Upper lobe of left lung (tissue), 6 donors: ENCODE measurements around the gene DDHD1. TPM values are rescaled to one million over a fixed set of nuclear protein-coding genes. Genes with fewer than 3 reads are reported as not detected.

Source experiments
- ATAC-seq, 2 donors: fragments of 200-7000 bp; cut with Tn5 transposase; one replicate each; pipeline ENCODE4 v1.9.1; 2022; ENCODE audit warnings: mild to moderate bottlenecking in 2 of 2, moderate library complexity in 2 of 2; ENCODE audit not compliant: low FRiP score in 2 of 2
- DNase-seq, 2 donors: peaks; one replicate each; pipeline ENCODE4 v3.0.0-alpha.2; 2019 to 2020
- H3K27ac ChIP-seq, 4 donors: fragments of 200-600 bp; sonication (generic); one replicate each; pipeline ENCODE4 v1.5.1; 2016 to 2019
- H3K27me3 ChIP-seq, 4 donors: fragments of 200-600 bp; sonication (generic); one replicate each; pipeline ENCODE4 v1.5.1; 2017 to 2019
- H3K36me3 ChIP-seq, 4 donors: fragments of 200-600 bp; sonication (generic); one replicate each; pipeline ENCODE4 v1.5.1; 2016 to 2019
- H3K4me1 ChIP-seq, 4 donors: fragments of 200-600 bp; sonication (generic); one replicate each; pipeline ENCODE4 v1.5.1; 2018 to 2019
- H3K4me3 ChIP-seq, 4 donors: fragments of 200-600 bp; sonication (generic); one replicate each; pipeline ENCODE4 v1.5.1; 2017 to 2019; ENCODE audit warnings: mild to moderate bottlenecking in 2 of 4, moderate library complexity in 1 of 4
- H3K9me3 ChIP-seq, 4 donors: fragments of 200-600 bp; sonication (generic); one replicate each; pipeline ENCODE4 v1.5.1; 2018 to 2019
- CTCF ChIP-seq, 6 experiments: fragments of 450-650 bp in 4 of 6; fragments of 200-600 bp in 2 of 6; sonication (generic) in 2 of 6; IDR thresholded peaks; one replicate each; pipeline ENCODE4 v1.5.1; 2016 to 2019; ENCODE audit warnings: antibody characterized with exemption in 6 of 6
- EP300 ChIP-seq, 4 donors: sonication (generic); formaldehyde crosslinking; IDR thresholded peaks; one replicate each; pipeline ENCODE4 v1.5.1; 2017; ENCODE audit warnings: antibody characterized with exemption in 4 of 4, control low read depth in 2 of 4
- POLR2A ChIP-seq, 4 donors: fragments of 450-650 bp; IDR thresholded peaks; one replicate each; pipeline ENCODE4 v1.5.1; 2016 to 2017; ENCODE audit warnings: antibody characterized with exemption in 4 of 4, mild to moderate bottlenecking in 2 of 4
- POLR2AphosphoS5 ChIP-seq, 2 donors: sonication (generic); formaldehyde crosslinking; IDR thresholded peaks; one replicate each; pipeline ENCODE4 v1.5.1; 2017; ENCODE audit warnings: antibody characterized with exemption in 2 of 2
- WGBS, 2 donors: methylation state at CpG; one replicate each; pipeline ENCODE4 v1.1.5; 2017 to 2018; 5-methylcytosine and 5-hydroxymethylcytosine counted together
- total RNA-seq, 6 donors: library from RNA; depleted of rRNA in 4 of 6; stranded (reverse); fragments of >200 nt in 4 of 6; gene quantifications; one replicate each; pipeline versions ENCODE4 v1.1.0 to v1.2.1, GENCODE V29; 2016 to 2021
- donor health status: DM: no; HTN: no; CAD: no; lungs with moderate emphysema.
- donor health status: DM: no; HTN: yes; CAD: no; lungs with severe emphysema.

The DDHD1 gene
- total RNA-seq, 6 donors from 2014 or later: 18.4 to 30.8 (median 25.8) TPM

DNA sequence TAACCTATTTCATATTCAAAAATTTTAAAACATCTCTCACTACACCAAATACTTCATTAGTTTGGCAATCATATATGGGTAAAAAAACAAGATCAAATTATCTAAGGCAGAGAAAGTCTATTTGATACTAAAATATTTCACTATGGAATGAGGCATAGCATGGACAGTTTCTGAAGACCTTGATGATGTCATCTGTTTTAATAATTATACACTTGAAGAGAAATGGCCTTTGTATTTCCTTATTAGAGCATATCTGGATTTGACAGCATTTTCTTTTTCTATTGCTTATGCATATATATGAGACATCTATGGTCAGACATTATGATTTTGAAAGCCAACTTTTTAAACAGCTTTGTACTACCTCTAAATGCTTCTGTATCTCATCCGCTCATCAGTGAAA lies 88.6 kb downstream of the DDHD1 start:
- H3K27ac ChIP-seq: no peak overlapping the region
- no peaks in the 10 kb centered on the region for H3K9me3 ChIP-seq
- no peak for ATAC-seq
- no peaks in the 10 kb centered on the region for H3K36me3 ChIP-seq
- no peak for DNase-seq
- 39 to 100% methylated on average over 1 of the region's 1 CpG for WGBS, 2 donors
- H3K4me3 ChIP-seq: no peak overlapping the region
- no peaks in the 10 kb centered on the region for H3K4me1 ChIP-seq
- TF ChIP-seq POLR2AphosphoS5 (IDR thresholded peaks at IDR 0.05): no peak
- no peak for TF ChIP-seq EP300 (IDR thresholded peaks at IDR 0.05)
- no peak for TF ChIP-seq POLR2A (IDR thresholded peaks at IDR 0.05)
- TF ChIP-seq CTCF (IDR thresholded peaks at IDR 0.05): no peak
- H3K27me3 ChIP-seq: no peaks in the 10 kb centered on the region

- Histone ChIP-seq H3K9me3 (no peaks in the 10 kb centered on the region), H3K27me3 (no peaks in the 10 kb centered on the region), H3K4me1 (no peaks in the 10 kb centered on the region), H3K4me3 (no peak overlapping the region), H3K27ac (no peak overlapping the region), H3K36me3 (no peaks in the 10 kb centered on the region)
- DNase-seq (no peak), ATAC-seq (peak in 1 of 2 donors; percentile 56)
- WGBS, 2 donors: 73 to 76% methylated on average over 8 of the region's 8 CpGs
- TF ChIP-seq POLR2AphosphoS5 (IDR thresholded peaks at IDR 0.05): no peak
- TF ChIP-seq CTCF (IDR thresholded peaks at IDR 0.05): no peak
- TF ChIP-seq POLR2A (IDR thresholded peaks at IDR 0.05): no peak
- no peak for TF ChIP-seq EP300 (IDR thresholded peaks at IDR 0.05)
Observed at GRCh38 chr14:53062856-53063255, 90.3 kb downstream of the DDHD1 start.

- 55 to 88% methylated on average over 1 of the region's 1 CpG for WGBS, 2 donors
- ATAC-seq (no peak), DNase-seq (no peak)
- no peaks in the 10 kb centered on the region for H3K9me3 ChIP-seq
- peaks cover 0 to 2% (median 0%) of the 10 kb centered on the region in 4 donors for H3K4me1 ChIP-seq
- no peak overlapping the region for H3K4me3 ChIP-seq
- H3K36me3 ChIP-seq: no peaks in the 10 kb centered on the region
- no peak overlapping the region for H3K27ac ChIP-seq
- no peaks in the 10 kb centered on the region for H3K27me3 ChIP-seq
- TF ChIP-seq EP300 (IDR thresholded peaks at IDR 0.05) (no peak), POLR2A (IDR thresholded peaks at IDR 0.05) (no peak), CTCF (IDR thresholded peaks at IDR 0.05) (no peak), POLR2AphosphoS5 (IDR thresholded peaks at IDR 0.05) (no peak)
Observed at GRCh38 chr14:53060046-53060445, 93.1 kb downstream of the DDHD1 start.

DNA sequence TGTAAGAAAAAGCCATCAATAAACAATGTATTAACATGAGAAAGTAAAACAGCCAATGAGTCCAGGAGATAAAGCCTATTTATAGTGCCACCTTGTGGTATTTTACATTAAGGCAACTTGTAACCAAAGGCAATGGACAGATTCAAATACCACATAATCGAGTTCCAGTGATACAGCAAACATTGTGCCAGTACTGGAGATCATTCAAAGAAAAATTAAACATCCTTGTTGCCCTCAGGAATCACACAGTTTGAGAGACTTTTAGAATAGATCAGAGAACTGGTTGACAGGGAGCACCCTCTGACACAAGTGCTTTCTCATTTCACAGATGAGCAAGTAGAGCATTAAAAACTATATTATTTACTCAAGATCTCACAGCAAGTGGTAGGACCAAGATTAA lies 98.1 kb downstream of the DDHD1 start:
- ATAC-seq: peak in 1 of 2 donors; percentile 90
- WGBS, 2 donors: 3 to 9% methylated on average over 1 of the region's 1 CpG

More for the DNA sequence above, 98.1 kb downstream of the DDHD1 start:
- Histone ChIP-seq H3K27me3 (no peaks in the 10 kb centered on the region), H3K36me3 (no peaks in the 10 kb centered on the region), H3K9me3 (no peaks in the 10 kb centered on the region), H3K4me3 (no peak overlapping the region), H3K27ac (peak overlapping the region in 1 of 4 donors; percentile 15), H3K4me1 (peaks cover 0 to 3% (median 0%) of the 10 kb centered on the region in 4 donors)
- DNase-seq: no peak
- TF ChIP-seq POLR2AphosphoS5 (IDR thresholded peaks at IDR 0.05) (no peak), CTCF (IDR thresholded peaks at IDR 0.05) (peak; percentile 54 to 69 (median 64)), EP300 (IDR thresholded peaks at IDR 0.05) (no peak), POLR2A (IDR thresholded peaks at IDR 0.05) (no peak)
